HG03520 (cell line): ENCODE results near the gene GLOD5.

ENCODE experiments used
- ATAC-seq: cut with Tn5 transposase; IDR thresholded peaks from one replicate; pipeline ENCODE4 v1.9.1; 2021; ENCODE audit warnings: mild to moderate bottlenecking, moderate library complexity; ENCODE audit not compliant: unreplicated experiment

GLOD5 gene

GRCh38 chrX:48761674-48762471, at the start of gene GLOD5:
Gene GLOD5, plus strand, starts transcription at chrX:48761747. Its CDS starts 44 bp downstream, at chrX:48761791.
- no peak for ATAC-seq

GRCh38 chrX:48711929-48712505, 49.5 kb upstream of the GLOD5 start:
- no peak for ATAC-seq

DNA sequence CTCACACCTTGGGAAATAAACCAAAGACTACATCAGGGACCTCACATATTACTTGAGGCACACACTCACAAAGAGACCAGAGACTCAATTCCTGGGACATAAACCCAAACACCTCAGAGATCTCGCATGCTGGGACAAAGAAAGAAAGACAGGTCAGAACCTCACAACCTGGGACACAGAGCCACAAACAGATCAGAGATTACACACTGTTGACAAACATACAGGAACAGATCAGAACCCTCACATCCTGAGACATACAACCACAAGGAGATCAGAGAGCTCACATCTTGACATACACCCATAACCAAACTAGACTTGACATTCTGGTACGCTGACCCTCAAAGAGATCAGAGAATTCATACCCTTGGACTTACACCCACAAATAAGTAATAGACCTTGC, 47.7 kb upstream of the GLOD5 start:
- ATAC-seq = no peak

DNA sequence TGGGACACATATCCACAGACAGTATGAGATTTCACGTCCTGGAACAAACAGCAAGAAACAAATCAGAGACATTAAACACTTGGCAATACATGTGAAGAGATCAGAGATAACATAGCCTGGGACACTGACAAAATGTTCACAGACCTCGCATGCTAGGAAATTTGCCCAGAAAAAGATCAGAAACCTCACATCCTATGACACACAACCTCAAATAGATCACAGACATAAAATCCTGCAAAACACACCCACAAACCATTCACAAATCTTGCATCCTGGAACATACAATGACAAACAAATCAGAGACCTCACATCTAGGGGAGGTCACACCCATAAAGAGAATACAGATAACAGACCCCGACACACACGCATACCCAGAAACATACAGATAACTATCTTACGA, 47.0 kb upstream of the GLOD5 start:
- no peak for ATAC-seq

DNA sequence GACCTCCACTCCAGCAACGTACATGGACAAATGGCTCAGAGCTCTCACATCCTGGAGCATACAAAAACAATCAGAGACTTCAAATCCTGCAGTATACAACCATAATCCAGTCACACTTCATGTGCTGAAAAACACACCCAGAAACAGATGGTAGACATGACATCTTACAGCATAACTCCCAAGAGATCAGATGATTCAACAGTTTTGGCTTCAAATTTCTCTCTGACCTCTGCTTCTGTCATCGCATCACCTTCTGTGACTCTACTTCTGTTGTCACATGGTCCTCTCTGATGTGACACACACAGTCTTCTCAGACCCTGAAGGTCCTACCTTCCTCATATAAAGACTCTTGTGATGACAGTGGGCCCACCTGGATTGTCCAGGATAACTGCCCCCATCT, 46.5 kb upstream of the GLOD5 start:
- ATAC-seq = no peak

- no peak for ATAC-seq
Observed at GRCh38 chrX:48715876-48716502, 45.6 kb upstream of the GLOD5 start.

DNA sequence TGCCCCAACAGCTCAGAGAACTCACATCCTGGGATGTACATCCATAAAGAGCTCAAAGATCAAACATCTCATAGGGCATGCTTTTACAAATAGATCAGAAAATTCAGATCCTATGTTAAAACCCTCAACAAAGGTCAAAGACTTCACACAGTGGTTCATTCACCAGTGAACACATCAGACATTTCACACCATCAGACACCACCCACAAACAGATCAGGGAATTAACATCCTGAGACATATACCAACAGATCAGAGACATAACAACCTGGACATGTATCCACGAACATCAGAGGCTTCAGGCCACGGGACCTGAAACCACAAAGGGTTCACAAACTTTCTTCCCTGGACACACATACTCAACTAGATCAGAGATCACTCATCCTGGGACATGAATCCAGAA, 41.6 kb upstream of the GLOD5 start:
- no peak for ATAC-seq

- no peak for ATAC-seq
Observed at GRCh38 chrX:48720577-48721250, 40.8 kb upstream of the GLOD5 start.

DNA sequence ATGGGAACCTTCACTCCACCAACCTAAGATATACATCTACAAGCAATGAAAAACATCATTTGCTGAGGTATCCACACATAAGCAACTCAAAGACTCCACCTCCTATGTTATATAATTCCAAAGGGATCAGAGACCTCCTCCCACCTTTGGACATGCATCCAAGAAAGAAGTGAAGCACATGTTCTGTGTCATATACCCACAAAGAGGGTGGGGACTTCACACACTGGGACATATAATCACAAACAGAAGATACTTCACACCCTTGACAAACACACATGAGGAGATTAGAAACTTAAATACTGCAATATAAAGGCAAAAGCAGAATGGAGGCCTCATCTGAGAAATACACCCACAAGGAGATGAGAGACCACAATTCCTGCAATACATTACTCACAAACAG, 39.6 kb upstream of the GLOD5 start:
- ATAC-seq = no peak

DNA sequence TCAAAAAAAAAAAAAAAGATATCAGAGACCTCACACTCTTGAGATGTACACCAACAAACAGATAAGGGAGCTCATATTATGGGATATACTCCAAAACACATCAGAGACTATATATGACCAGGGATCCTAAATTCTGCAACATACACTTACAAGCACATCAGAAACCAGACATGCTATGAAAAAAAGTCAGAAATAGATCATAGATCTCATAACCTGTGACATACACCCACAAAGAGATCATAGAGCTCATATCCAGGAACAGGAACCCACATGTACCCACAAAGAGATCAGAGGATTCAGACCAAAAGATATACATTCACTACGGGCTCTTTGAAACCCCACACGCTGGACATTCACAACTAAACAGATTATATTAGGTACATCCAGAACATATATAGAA, 35.0 kb upstream of the GLOD5 start:
- ATAC-seq = no peak

GRCh38 chrX:48728653-48729052, 32.9 kb upstream of the GLOD5 start:
- no peak for ATAC-seq

DNA sequence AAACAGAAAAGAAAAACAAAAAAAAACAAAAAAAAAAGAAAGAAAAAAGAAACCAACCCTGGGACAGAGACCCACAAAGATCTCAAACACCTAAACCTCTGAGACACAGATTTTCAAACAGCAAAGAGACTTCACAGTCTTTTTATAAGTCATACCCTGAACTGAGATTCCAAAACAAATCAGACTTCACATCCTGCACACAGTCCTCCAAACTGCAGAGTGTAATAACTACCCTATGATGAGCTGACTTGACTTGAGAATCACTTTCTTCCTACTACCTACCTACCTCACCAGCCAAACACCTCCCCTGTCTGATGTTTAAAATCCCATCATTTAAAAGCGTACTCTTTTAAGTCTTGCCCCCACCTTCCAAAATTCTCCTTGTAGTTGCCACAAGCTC, 25.2 kb upstream of the GLOD5 start:
- no peak for ATAC-seq

- ATAC-seq = no peak
Observed at GRCh38 chrX:48736878-48737212, 24.7 kb upstream of the GLOD5 start.

DNA sequence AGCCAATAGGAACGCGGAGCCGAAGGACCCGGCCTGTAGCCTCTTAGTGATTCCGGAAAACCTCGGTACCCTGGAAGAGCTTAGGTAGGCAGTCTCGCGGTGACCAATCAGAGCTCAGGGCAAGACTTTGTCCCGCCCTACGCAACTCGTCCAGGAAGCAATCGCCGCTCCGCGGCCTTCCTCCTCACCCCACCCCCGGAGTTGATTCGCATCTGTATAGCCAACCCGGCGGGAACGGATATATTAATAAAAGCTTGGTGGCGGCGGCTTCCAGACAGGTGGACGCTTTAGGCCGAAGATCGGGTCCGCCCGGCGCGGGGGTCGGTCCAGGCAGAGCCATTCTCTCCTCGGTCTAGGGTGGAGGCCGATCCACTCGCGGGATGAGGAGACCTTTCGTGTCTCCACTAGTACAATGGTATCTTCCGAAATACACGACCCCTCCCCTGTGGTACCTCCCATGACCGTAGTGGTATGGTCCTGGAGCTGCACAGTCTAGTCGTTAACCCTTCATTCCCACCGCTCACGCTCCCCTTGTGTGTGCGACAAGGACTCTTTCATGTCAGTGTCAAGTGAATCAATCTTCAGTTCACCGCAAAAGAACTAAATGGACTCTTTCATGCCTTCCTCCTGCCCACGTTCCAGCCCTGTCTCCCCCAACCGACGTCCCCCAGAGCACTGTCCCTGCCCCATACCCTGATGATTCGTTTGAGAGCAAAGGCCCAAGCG, 24.2 kb upstream of the GLOD5 start:
- ATAC-seq = peak; percentile 97

- no peak for ATAC-seq
Observed at GRCh38 chrX:48737940-48738339, 23.6 kb upstream of the GLOD5 start.

GRCh38 chrX:48741834-48742233, 19.7 kb upstream of the GLOD5 start:
- no peak for ATAC-seq

- ATAC-seq = no peak
Observed at GRCh38 chrX:48745222-48745621, 16.3 kb upstream of the GLOD5 start.

GRCh38 chrX:48747415-48748016, 14.0 kb upstream of the GLOD5 start:
- no peak for ATAC-seq

DNA sequence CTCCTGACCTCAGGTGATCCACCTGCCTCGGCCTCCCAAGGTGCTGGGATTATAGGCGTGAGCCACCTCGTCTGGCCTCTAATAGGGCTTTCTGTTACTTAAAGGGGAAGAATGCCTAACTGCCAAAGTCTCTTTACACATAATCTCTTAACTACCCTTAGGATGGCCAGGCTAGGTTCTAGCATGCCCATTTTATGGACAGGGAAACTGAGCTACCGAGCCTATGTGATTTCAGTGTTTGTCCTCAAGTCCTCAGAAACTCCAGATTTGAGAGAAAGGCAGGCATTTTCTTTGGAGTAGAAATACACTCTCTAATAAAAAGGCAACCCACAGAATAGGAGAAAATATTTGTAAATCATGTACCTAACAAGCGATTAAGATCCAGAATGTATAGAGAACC, 12.4 kb upstream of the GLOD5 start:
- no peak for ATAC-seq

DNA sequence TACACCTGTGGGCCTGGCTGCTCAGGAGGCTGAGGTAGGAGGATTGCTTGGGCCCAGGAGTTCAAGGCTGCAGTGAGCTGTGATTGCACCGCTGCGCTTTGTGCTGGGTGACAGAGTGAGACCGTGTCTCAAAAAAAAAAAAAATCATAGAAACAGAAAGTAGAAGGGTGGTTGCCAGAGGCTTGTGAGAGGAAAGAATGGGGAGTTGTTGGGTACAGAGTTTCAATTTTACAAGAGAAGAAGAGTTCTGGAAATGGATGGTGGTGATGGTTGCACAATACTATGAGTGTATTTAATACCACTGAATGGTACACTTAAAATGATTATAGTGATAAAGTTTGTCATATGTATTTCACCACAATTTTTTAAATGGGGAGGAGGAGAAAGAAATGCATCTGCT, 10.2 kb upstream of the GLOD5 start:
- no peak for ATAC-seq

DNA sequence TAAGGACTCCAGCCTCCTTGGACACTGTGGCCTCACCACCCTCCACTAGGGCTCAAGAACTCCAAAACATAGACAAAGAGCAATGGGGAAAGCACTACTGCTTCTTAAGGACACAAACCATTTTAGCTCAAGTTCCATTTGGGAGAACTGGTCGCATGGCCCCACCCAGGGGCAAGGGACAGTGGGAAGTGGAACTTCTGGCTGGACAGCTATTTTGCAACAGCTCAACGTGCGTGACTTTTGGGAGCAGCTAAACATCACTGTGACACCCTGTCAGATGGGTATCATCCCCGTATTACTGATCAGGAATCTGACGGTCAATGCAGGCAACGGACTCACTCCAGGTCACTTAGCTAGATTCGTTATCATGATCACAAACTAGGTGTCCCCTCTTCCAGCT, 9.0 kb upstream of the GLOD5 start:
- no peak for ATAC-seq
